Stimulated activated CD4-positive, alpha-beta T cell treated with anti-CD3 and anti-CD28 coated beads, Interleukin-4, amount 100 ng/mL, for 48 hours (primary cell): ENCODE results near the gene MUC3A.
"Not testable (repeated sequence)": the region's sequence is repeated elsewhere in the genome, so short reads cannot be mapped to it uniquely, and the experiment has no call there.

Experiments used
- DNase-seq, 2 donors: peaks; one replicate each; pipeline ENCODE4 v3.0.0-alpha.2; 2020; ENCODE audit warnings: low read depth in 2 of 2

The MUC3A gene

GRCh38 chr7:100969066-100969615, 19.8 kb downstream of the MUC3A start, which contains the start of gene MUC12:
MUC12 (plus strand) TSS chr7:100969565; CDS start chr7:100969623, 58 bp downstream.
- no peak for DNase-seq

- DNase-seq: no peak
These were observed 22.0 kb downstream of the MUC3A start for GRCh38 chr7:100971111-100972001.

- DNase-seq: no peak
These were observed 22.6 kb downstream of the MUC3A start for GRCh38 chr7:100972002-100972347.

GRCh38 chr7:100974021-100974420, 24.7 kb downstream of the MUC3A start:
- no peak for DNase-seq

- DNase-seq: no peak
These were observed 26.1 kb downstream of the MUC3A start for GRCh38 chr7:100975371-100975821.

- DNase-seq: no peak
These were observed 29.0 kb downstream of the MUC3A start for GRCh38 chr7:100978300-100978699.

GRCh38 chr7:100983451-100984187, 34.3 kb downstream of the MUC3A start:
- DNase-seq: no peak

GRCh38 chr7:100984241-100984918, 35.0 kb downstream of the MUC3A start:
- DNase-seq: not testable (repeated sequence)

GRCh38 chr7:100985033-100985797, 35.9 kb downstream of the MUC3A start:
- not testable (repeated sequence) for DNase-seq

GRCh38 chr7:100991631-100992030, 42.3 kb downstream of the MUC3A start:
- no peak for DNase-seq

- not testable (repeated sequence) for DNase-seq
These were observed 42.9 kb downstream of the MUC3A start for GRCh38 chr7:100992280-100992679.

GRCh38 chr7:100994671-100995070, 45.3 kb downstream of the MUC3A start:
- not testable (repeated sequence) for DNase-seq

GRCh38 chr7:100998530-100998929, 49.2 kb downstream of the MUC3A start:
- not testable (repeated sequence) for DNase-seq

- not testable (repeated sequence) for DNase-seq
These were observed 50.0 kb downstream of the MUC3A start for GRCh38 chr7:100999334-100999733.

GRCh38 chr7:101000025-101000424, 50.7 kb downstream of the MUC3A start:
- not testable (repeated sequence) for DNase-seq

GRCh38 chr7:101002333-101002732, 53.0 kb downstream of the MUC3A start:
- not testable (repeated sequence) for DNase-seq

- not testable (repeated sequence) for DNase-seq
These were observed 58.0 kb downstream of the MUC3A start for GRCh38 chr7:101007361-101007760.

- no peak for DNase-seq
These were observed 60.3 kb downstream of the MUC3A start for GRCh38 chr7:101009629-101010028.

- no peak for DNase-seq
These were observed 63.6 kb downstream of the MUC3A start for GRCh38 chr7:101012931-101013330.

GRCh38 chr7:101015626-101016025, 66.3 kb downstream of the MUC3A start:
- no peak for DNase-seq
